GM10847 (cell line): ENCODE measurements around the gene ABCC4.

Source experiments
- POLR2A ChIP-seq: IDR thresholded peaks from 2 replicates; pipeline ENCODE4 v1.6.1; 2011; ENCODE audit not compliant: insufficient read length; ENCODE audit errors: extremely low read depth

ABCC4 gene

GRCh38 chr13:95226476-95226875 lies 74.8 kb downstream of the ABCC4 start:
- TF ChIP-seq POLR2A: no peak

DNA sequence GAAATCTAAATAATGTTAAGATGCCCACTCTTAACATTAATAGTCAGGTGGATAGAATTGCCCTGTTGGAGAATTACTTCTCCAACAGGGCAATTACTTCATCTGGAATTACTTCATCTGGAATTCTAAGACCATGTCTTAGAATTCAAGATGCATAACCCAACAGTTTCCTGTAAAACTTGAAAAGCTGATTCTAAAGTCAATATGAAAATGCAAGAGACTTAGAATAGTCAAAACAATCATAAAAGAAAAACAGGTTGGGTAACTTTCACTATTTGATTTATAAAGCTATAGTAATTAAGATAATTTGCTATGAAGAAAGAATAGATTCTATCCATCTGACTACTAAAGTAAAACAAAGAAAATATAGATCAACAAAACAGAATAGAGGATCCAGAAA lies 75.2 kb downstream of the ABCC4 start:
- TF ChIP-seq POLR2A: no peak

GRCh38 chr13:95224064-95224463 lies 77.2 kb downstream of the ABCC4 start:
- TF ChIP-seq POLR2A: no peak

- TF ChIP-seq POLR2A: no peak
Observed at GRCh38 chr13:95222733-95223018, 78.6 kb downstream of the ABCC4 start.

GRCh38 chr13:95221971-95222732 lies 79.1 kb downstream of the ABCC4 start:
- TF ChIP-seq POLR2A: no peak

DNA sequence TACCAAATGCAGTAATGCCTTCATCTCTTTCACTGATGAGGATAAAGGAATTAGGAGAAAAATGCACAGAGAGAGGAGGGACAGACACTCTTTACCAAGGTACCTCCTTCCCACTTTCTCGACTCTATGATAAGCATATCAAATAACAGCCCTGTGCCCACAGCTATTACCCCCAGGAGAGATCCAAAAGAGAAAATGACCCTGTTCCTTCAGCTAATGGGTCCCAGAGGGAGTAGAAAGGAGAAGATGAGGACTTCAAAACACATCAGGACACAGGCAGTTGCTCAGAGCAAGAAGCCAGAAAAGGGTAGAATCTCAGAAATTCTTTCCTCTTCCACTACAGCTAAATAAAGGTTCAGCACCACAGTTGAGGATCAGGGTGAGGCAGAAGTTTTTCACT lies 80.6 kb downstream of the ABCC4 start:
- no peak for TF ChIP-seq POLR2A

- TF ChIP-seq POLR2A: no peak
Observed at GRCh38 chr13:95217920-95218830, 83.1 kb downstream of the ABCC4 start.

- TF ChIP-seq POLR2A: no peak
Observed at GRCh38 chr13:95216182-95216581, 85.1 kb downstream of the ABCC4 start.

GRCh38 chr13:95212983-95213850 lies 88.0 kb downstream of the ABCC4 start:
- TF ChIP-seq POLR2A: no peak

- no peak for TF ChIP-seq POLR2A
Observed at GRCh38 chr13:95209109-95209508, 92.1 kb downstream of the ABCC4 start.

- TF ChIP-seq POLR2A: no peak
Observed at GRCh38 chr13:95207769-95208366, 93.4 kb downstream of the ABCC4 start.

DNA sequence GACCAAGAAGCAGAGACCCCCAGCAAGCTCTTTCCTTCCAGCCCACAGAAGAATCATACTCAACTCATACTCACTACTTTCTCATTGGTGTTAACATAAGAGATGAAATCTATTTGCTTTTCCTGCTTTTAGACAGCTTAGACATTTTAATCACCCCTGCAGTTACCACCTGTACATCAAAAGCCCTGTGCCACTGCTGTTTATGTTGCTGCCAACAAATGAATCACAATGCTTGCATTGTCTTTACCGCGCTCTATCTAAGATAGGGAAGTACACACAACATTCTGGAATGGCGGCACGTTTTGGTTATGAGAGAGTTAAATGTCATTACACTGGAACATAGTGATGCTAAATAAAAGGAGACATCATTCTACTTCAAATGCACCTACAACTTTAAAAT lies 95.1 kb downstream of the ABCC4 start:
- no peak for TF ChIP-seq POLR2A

GRCh38 chr13:95204231-95204765 lies 97.0 kb downstream of the ABCC4 start:
- TF ChIP-seq POLR2A: no peak

- TF ChIP-seq POLR2A: no peak
Observed at GRCh38 chr13:95201814-95202651, 99.2 kb downstream of the ABCC4 start.
